ENCODE results near the gene ADTRP.

ADTRP gene

GRCh38 chr6:11722220-11722619 lies 56.4 kb downstream of the ADTRP start:
- TF ChIP-seq CTCF (IDR thresholded peaks at IDR 0.05; ENCODE audit: control insufficient read depth, extremely low read depth, insufficient read depth), result no peak
- no peak for DNase-seq (ENCODE audit: low read depth)
- no peak overlapping the region for H3K4me3 ChIP-seq (ENCODE audit: low read depth, low read length)

GRCh38 chr6:11718463-11718862 lies 60.1 kb downstream of the ADTRP start:
- TF ChIP-seq CTCF (IDR thresholded peaks at IDR 0.05; ENCODE audit: control insufficient read depth, extremely low read depth, insufficient read depth), result no peak
- DNase-seq (ENCODE audit: low read depth), result no peak
- no peak overlapping the region for H3K4me3 ChIP-seq (ENCODE audit: low read depth, low read length)

- no peak for DNase-seq (ENCODE audit: low read depth)
- H3K4me3 ChIP-seq (ENCODE audit: low read depth, low read length), result no peak overlapping the region
- TF ChIP-seq CTCF (IDR thresholded peaks at IDR 0.05; ENCODE audit: control insufficient read depth, extremely low read depth, insufficient read depth), result no peak
These were observed 60.6 kb downstream of the ADTRP start for GRCh38 chr6:11718031-11718430.

GRCh38 chr6:11714798-11715285 lies 63.8 kb downstream of the ADTRP start:
- no peak for TF ChIP-seq CTCF (IDR thresholded peaks at IDR 0.05; ENCODE audit: control insufficient read depth, extremely low read depth, insufficient read depth)
- DNase-seq (ENCODE audit: low read depth), result no peak
- H3K4me3 ChIP-seq (ENCODE audit: low read depth, low read length), result no peak overlapping the region

GRCh38 chr6:11714116-11714797 lies 64.3 kb downstream of the ADTRP start:
- no peak overlapping the region for H3K4me3 ChIP-seq (ENCODE audit: low read depth, low read length)
- no peak for TF ChIP-seq CTCF (IDR thresholded peaks at IDR 0.05; ENCODE audit: control insufficient read depth, extremely low read depth, insufficient read depth)
- DNase-seq (ENCODE audit: low read depth), result no peak

- TF ChIP-seq CTCF (IDR thresholded peaks at IDR 0.05; ENCODE audit: control insufficient read depth, extremely low read depth, insufficient read depth), result no peak
- no peak for DNase-seq (ENCODE audit: low read depth)
These were observed 65.8 kb downstream of the ADTRP start for GRCh38 chr6:11712760-11713159.

More at GRCh38 chr6:11712760-11713159, 65.8 kb downstream of the ADTRP start:
- no peak overlapping the region for H3K4me3 ChIP-seq (ENCODE audit: low read depth, low read length)
